RWPE2 (cell line): ENCODE results near the gene CACNA2D4.
A peak's percentile ranks its signal among the peaks of the same experiment; 100 is the strongest.

Experiments
- ATAC-seq: fragments of 200-7000 bp; cut with Tn5 transposase; 3 replicates; pipeline ENCODE4 v1.9.1; 2021; ENCODE audit warnings: low read depth
- DNase-seq: peaks from one replicate; pipeline ENCODE4 v3.0.0-alpha.2; 2020; ENCODE audit warnings: low spot score
- H3K27ac ChIP-seq: fragments of 450-650 bp; 2 replicates; pipeline ENCODE4 v1.5.1; 2017; ENCODE audit warnings: mild to moderate bottlenecking; ENCODE audit not compliant: poor library complexity, severe bottlenecking
- H3K27me3 ChIP-seq: fragments of 250-450 bp; sonication (Bioruptor Pico); 2 replicates; pipeline ENCODE4 v1.5.1; 2021; ENCODE audit warnings: mild to moderate bottlenecking, moderate library complexity; ENCODE audit not compliant: insufficient read depth, poor library complexity, severe bottlenecking
- H3K36me3 ChIP-seq: fragments of 250-450 bp; sonication (Bioruptor Pico); 2 replicates; pipeline ENCODE4 v1.5.1; 2020; ENCODE audit warnings: low read depth, mild to moderate bottlenecking, moderate library complexity
- H3K4me1 ChIP-seq: fragments of 250-450 bp; sonication (Bioruptor Pico); 2 replicates; pipeline ENCODE4 v1.5.1; 2021; ENCODE audit warnings: mild to moderate bottlenecking, moderate library complexity; ENCODE audit not compliant: insufficient read depth, poor library complexity, severe bottlenecking
- H3K4me3 ChIP-seq: fragments of 250-450 bp; sonication (Bioruptor Pico); 2 replicates; pipeline ENCODE4 v1.5.1; 2021; ENCODE audit warnings: mild to moderate bottlenecking, moderate library complexity; ENCODE audit not compliant: severe bottlenecking
- H3K9me3 ChIP-seq: fragments of 250-450 bp; sonication (Bioruptor Pico); 2 replicates; pipeline ENCODE4 v1.5.1; 2021; ENCODE audit warnings: mild to moderate bottlenecking, moderate library complexity; ENCODE audit not compliant: severe bottlenecking
- TF ChIP-seq, protein P1 (sequence below): fragments of 450-650 bp; IDR thresholded peaks from one replicate; pipeline ENCODE4 v1.5.1; 2017; ENCODE audit warnings: mild to moderate bottlenecking, moderate library complexity; ENCODE audit not compliant: poor library complexity, severe bottlenecking

CACNA2D4 gene

DNA sequence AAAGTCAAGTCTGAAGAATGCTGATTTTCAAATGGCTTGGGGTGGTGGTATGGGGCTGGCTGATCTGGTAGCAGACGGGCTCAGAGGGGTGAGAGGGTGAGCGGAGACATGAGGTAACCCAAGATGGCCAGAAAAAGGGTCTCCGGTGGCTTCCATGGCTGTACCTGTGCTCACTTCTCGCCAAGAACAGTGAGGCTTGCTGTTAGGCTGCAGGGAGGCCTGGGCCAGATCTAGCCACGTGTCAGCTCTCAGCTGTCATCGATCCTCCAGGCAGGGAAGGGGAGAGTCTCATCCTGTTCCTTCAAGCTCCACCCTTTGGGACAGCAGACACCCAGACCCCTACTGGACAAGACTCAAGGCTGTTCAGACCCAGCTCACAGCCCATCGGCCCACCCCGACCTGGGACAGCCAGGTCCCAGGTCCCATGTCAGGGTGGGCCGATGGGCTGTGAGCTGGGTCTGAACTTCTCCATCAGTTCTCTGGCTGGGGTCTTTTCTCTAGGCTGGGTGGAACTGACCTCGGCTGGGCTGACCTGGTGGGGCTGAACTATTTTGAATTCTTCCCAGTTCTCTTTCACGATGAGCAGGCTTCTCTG lies 89.0 kb downstream of the CACNA2D4 start:
- Histone ChIP-seq H3K4me3 (no peak overlapping the region), H3K9me3 (no peaks in the 10 kb centered on the region), H3K27ac (no peak overlapping the region), H3K36me3 (no peaks in the 10 kb centered on the region), H3K27me3 (peaks cover 34% of the 10 kb centered on the region), H3K4me1 (no peaks in the 10 kb centered on the region)
- DNase-seq = peak; percentile 59
- TF ChIP-seq, protein P1, sequence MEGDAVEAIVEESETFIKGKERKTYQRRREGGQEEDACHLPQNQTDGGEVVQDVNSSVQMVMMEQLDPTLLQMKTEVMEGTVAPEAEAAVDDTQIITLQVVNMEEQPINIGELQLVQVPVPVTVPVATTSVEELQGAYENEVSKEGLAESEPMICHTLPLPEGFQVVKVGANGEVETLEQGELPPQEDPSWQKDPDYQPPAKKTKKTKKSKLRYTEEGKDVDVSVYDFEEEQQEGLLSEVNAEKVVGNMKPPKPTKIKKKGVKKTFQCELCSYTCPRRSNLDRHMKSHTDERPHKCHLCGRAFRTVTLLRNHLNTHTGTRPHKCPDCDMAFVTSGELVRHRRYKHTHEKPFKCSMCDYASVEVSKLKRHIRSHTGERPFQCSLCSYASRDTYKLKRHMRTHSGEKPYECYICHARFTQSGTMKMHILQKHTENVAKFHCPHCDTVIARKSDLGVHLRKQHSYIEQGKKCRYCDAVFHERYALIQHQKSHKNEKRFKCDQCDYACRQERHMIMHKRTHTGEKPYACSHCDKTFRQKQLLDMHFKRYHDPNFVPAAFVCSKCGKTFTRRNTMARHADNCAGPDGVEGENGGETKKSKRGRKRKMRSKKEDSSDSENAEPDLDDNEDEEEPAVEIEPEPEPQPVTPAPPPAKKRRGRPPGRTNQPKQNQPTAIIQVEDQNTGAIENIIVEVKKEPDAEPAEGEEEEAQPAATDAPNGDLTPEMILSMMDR = no peak
- ATAC-seq = no peak

DNA sequence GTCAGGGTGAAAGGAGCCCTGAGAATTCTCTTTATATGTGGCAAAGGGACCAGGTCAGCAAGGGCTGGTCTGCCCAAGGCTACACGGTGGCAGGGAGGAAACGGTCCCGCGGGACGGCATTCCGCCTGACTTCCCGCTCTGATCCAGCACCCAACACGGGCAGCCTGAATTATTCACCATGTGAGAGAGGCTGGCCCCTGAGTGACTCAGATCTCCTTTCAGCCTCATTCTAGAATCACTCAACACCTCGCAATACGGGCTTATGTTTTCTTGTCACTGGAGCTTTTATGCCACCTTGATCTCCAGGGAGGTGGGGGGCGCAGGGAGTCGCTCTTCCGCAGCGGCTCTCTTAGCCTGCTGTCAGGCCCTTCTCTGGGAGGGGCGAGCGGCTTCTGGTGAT lies 89.6 kb downstream of the CACNA2D4 start:
- Histone ChIP-seq H3K9me3 (no peaks in the 10 kb centered on the region), H3K4me3 (no peak overlapping the region), H3K27ac (no peak overlapping the region), H3K36me3 (no peaks in the 10 kb centered on the region), H3K27me3 (peaks cover 39% of the 10 kb centered on the region), H3K4me1 (no peaks in the 10 kb centered on the region)
- ATAC-seq (no peak), DNase-seq (peak; percentile 49)
- TF ChIP-seq, protein P1 = no peak

DNA sequence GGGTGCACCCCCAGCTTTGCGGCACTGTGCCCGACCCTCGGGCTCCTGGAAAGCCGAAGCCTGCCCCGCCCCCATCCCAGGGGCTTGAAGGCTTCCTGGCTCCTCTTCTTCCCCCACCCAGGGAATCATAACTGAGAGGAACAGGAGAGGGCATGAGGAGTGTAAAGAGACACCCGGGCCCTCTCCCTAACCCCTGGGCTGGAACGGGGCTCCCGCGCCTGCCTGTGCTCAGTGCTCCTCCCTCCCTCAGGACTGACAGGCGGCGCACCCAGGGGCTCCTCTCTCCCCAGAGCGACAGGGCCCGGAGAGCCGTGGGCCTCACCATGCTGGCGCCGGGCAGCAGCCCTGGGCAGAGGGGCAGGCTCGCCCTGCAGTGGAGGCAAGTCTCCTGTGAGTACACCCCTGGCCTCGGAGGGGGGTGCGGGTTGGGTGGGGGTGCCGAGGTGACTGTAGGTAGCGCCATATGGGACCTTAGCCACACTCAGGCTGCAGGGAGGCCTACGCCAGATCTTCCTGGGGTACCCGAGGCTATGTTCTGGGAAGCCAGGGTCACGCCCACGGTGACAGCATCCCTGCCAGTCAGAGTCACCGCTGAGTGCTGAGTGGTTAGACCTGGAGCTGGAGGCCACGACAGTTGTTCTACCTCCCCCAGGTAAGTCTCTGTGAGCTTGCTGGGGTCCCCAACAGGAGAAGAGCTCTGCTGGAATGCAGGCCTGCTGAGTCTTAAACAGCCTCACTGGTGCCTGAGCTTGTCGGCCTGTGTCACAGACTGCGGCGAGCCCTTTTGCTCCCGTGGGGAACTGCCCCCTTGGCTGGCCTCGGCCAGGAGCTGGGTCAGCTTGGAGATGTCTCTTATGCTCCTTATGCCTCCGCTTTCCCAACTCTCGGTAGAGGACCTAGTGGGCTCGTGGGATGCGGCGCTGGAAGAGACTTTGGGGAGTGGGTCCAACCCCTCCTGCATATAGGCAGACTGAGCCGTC lies 90.3 kb downstream of the CACNA2D4 start:
- peaks cover 47% of the 10 kb centered on the region for H3K27me3 ChIP-seq
- H3K4me1 ChIP-seq = no peaks in the 10 kb centered on the region
- H3K36me3 ChIP-seq = no peaks in the 10 kb centered on the region
- DNase-seq = peak; percentile 73
- no peak overlapping the region for H3K4me3 ChIP-seq
- no peak for ATAC-seq
- no peaks in the 10 kb centered on the region for H3K9me3 ChIP-seq
- H3K27ac ChIP-seq = no peak overlapping the region
- TF ChIP-seq, protein P1 = no peak

DNA sequence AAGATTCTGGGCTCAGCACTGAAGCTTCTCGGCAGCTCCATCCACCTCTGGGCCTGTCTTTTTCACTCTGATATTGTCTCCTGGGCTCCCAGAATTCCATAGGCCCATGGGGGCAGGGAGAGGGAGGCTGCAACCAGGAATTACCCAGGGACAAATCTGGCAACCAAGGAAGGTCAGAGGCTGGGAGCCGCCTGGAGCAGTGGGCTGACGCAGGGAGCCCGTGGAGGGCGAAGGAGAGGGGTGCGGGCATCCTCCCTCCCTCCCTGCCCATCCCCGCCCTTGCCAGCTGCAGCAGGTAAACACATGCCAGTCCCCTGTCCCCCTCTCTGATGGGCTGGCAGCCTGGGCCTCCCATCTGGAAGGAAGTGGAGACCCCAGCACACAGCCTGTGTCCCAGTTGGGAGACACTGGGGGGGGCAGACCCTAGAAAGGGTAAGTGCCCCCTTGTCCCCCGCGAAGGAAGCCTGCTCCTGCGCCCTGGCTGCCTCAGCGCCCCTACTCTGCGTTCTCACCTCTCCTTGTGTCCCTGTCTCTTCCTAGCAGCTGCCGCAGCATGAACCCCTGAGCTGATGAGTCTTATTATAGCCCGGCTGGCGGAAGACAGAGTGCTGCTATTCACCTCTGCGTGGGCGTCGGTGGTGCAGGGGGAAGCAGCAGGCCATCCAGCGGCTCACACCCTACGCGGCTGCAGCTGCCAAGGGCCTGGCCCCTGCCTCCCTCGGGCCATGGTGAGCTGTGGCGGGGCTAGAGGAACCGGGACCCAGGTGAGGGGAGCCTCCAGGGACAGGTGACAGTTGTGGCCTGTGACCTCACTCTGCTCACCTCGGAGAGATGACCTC lies 91.4 kb downstream of the CACNA2D4 start:
- Histone ChIP-seq H3K4me3 (no peak overlapping the region), H3K27me3 (peaks cover 49% of the 10 kb centered on the region), H3K9me3 (no peaks in the 10 kb centered on the region), H3K36me3 (no peaks in the 10 kb centered on the region), H3K27ac (no peak overlapping the region), H3K4me1 (no peaks in the 10 kb centered on the region)
- DNase-seq (peak; percentile 70), ATAC-seq (no peak)
- TF ChIP-seq, protein P1 = no peak
